ENCODE data around the gene TRAPPC8.
A peak's percentile ranks its signal among the peaks of the same experiment; 100 is the strongest.
"Not testable (repeated sequence)": the region's sequence is repeated elsewhere in the genome, so short reads cannot be mapped to it uniquely, and the experiment has no call there.

Gene TRAPPC8

DNA sequence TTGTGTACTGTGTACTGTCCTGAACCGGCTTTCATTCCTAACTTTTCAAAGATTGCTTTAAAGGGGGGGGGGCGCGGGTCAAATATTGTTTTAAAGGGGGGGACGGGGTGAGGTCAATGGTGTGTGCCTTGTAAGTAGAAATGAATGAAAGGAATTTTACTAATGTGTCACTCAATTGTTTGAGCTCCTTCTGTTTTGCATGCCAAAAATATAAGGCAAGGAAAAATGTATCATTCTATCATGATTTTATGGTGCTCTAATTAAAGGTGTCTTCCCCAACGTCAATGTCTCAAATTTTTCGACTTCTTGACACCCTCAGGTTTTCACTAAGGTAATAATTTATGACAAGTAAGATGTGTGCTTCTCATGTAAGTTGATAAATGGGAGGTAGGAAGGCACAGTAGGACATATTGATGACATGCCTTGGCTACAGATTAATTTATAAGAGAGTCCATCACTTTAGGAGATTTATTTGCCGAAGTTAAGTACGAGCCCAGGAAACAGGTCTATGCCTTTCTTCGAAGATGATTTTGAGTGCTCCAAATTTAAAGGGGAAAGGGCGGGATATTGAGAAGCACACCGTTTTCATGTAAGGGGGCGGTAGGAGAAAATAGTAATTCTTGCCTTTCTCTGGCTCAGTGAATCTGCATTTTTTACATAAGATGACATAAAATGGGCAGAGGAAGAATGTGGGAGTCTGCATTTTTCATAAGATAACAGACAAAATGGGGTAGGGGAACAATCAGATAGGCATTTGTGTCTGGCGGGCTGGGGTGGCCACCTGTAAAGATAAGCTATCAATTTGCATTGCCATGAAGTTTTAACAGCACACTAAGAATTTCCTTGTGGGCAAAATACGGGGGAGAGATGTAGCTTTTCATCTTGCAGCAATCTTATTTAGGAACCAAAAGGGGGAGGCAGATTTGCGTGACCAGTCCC lies 1.2 kb upstream of the TRAPPC8 start:
- peak overlapping the region; percentile 71 for H3K27ac ChIP-seq (ENCODE audit: low read depth, low read length)
- H3K9ac ChIP-seq (ENCODE audit: low read length in 5 of 5) = peak overlapping the region in 4 of 5 donors; percentile 57 to 70 (median 60)

DNA sequence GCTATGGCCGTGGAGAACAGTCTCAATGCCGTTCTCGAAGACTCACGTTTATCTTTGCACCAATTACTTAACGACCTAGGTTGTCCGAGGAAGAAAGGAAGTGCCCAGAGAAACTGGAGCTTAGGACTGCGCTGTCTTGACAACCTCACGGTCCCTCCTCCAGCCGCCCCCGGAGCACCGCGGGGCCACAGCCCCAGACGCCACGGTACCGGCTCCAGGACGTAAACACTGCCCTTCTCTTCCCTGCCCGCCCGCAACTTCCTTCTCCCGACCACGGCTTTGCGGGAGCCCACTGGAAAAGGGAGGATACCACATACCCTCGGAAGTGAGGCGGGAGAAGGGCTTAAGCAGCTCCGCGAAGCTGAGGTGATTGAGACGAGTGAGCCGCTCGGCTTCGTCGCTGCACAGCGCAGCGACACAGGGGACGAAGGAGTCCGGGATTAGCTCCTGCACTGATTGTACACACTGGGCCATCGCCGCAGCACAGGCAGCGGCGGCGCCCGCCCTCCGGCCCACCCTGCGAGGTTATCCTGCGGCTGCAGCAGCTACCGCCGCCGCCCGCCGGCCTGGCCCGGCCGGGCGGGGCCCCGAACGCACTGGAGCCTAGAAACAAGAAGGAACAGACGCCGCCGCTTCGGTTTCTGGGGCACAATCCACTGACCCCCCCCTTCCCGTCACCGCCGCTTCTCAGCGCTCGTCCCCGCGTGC lies 483 bp downstream of the TRAPPC8 start:
- Histone ChIP-seq H3K27me3 (ENCODE audit: control insufficient read depth in 5 of 5, insufficient read depth in 4 of 5, low read length in 5 of 5) (no peaks in the 10 kb centered on the region), H3K9me3 (ENCODE audit: control insufficient read depth in 5 of 5, low read length in 5 of 5) (no peaks in the 10 kb centered on the region), H3K36me3 (ENCODE audit: control insufficient read depth in 5 of 5, insufficient read depth in 5 of 5, low read length in 5 of 5) (no peaks in the 10 kb centered on the region), H3K9ac (ENCODE audit: low read length in 5 of 5) (peak overlapping the region; percentile 86 to 97 (median 94)), H3K4me3 (ENCODE audit: low read depth in 1 of 5, low read length in 5 of 5) (peak overlapping the region; percentile 67 to 99 (median 95)), H3K27ac (ENCODE audit: low read depth, low read length) (peak overlapping the region; percentile 97), H3K4me1 (ENCODE audit: control insufficient read depth in 5 of 5, insufficient read depth in 5 of 5, low read length in 5 of 5) (peaks cover 4 to 31% (median 26%) of the 10 kb centered on the region in 5 donors)

More for the DNA sequence above, 1.2 kb upstream of the TRAPPC8 start:
- no peaks in the 10 kb centered on the region for H3K27me3 ChIP-seq (ENCODE audit: control insufficient read depth in 5 of 5, insufficient read depth in 4 of 5, low read length in 5 of 5)
- H3K36me3 ChIP-seq (ENCODE audit: control insufficient read depth in 5 of 5, insufficient read depth in 5 of 5, low read length in 5 of 5) = no peaks in the 10 kb centered on the region
- peak overlapping the region; percentile 67 to 99 (median 84) for H3K4me3 ChIP-seq (ENCODE audit: low read depth in 1 of 5, low read length in 5 of 5)
- H3K4me1 ChIP-seq (ENCODE audit: control insufficient read depth in 5 of 5, insufficient read depth in 5 of 5, low read length in 5 of 5) = peaks cover 4 to 31% (median 26%) of the 10 kb centered on the region in 5 donors
- no peaks in the 10 kb centered on the region for H3K9me3 ChIP-seq (ENCODE audit: control insufficient read depth in 5 of 5, low read length in 5 of 5)

DNA sequence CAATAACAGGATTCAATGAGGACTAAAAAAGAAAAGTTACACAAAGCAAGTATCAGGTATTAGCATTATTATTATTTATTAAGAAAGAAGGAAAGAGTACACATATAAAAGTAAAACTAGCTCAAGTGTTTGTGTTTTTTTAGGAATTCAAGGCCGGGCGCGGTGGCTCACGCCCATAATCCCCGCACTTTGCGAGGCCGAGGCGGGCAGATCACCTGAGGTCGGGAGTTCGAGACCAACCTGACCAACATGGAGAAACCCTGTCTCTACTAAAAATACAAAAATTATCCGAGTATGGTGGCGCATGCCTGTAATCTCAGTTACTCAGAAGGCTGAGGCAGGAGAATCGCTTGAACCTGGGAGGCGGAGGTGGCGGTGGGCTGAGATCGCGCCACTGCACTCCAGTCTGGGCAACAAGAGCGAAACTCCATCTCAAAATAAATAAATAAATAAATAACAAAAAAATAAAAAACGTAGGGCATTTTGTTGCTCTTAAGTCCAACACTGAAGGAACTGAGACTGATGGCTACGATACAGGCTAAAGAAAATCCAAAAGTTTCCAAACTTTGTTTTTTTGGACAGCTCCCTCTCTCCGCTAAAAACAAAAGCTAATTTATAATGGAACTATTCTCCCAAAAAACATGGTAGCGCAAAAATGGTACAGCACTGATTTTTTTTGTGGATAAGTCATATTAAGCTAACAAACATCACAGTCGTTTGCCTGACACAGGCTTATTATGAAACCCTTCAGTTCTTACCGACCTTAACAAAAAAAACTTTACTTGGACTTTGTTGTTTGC lies 1.7 kb downstream of the TRAPPC8 start:
- H3K27me3 ChIP-seq (ENCODE audit: control insufficient read depth in 5 of 5, insufficient read depth in 4 of 5, low read length in 5 of 5) = no peaks in the 10 kb centered on the region
- peak overlapping the region in 3 of 5 donors; percentile 86 to 97 (median 94) for H3K9ac ChIP-seq (ENCODE audit: low read length in 5 of 5)
- peak overlapping the region in 4 of 5 donors; percentile 67 to 99 (median 90) for H3K4me3 ChIP-seq (ENCODE audit: low read depth in 1 of 5, low read length in 5 of 5)
- no peaks in the 10 kb centered on the region for H3K9me3 ChIP-seq (ENCODE audit: control insufficient read depth in 5 of 5, low read length in 5 of 5)
- no peaks in the 10 kb centered on the region for H3K36me3 ChIP-seq (ENCODE audit: control insufficient read depth in 5 of 5, insufficient read depth in 5 of 5, low read length in 5 of 5)
- peaks cover 4 to 31% (median 26%) of the 10 kb centered on the region in 5 donors for H3K4me1 ChIP-seq (ENCODE audit: control insufficient read depth in 5 of 5, insufficient read depth in 5 of 5, low read length in 5 of 5)
- no peak overlapping the region for H3K27ac ChIP-seq (ENCODE audit: low read depth, low read length)

DNA sequence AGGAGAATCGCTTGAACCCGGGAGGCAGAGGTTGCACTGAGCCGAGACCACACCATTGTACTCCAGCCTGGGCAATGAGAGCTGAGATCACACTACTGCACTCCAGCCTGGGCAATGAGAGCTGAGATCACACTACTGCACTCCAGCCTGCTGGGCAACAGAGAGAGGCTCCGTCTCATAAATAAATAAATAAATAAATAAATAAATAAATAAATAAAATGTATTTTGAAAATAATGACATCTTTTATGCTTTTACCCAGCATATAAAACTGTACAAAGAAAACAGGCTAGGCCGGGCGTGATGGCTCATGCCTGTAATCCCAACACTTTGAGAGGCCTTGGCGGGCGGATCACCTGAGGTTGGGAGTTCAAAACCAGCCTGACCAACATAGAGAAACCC lies 8.2 kb downstream of the TRAPPC8 start:
- H3K4me3 ChIP-seq (ENCODE audit: low read depth in 1 of 5, low read length in 5 of 5); H3K27ac ChIP-seq (ENCODE audit: low read depth, low read length); H3K27me3 ChIP-seq (ENCODE audit: control insufficient read depth in 5 of 5, insufficient read depth in 4 of 5, low read length in 5 of 5); H3K4me1 ChIP-seq (ENCODE audit: control insufficient read depth in 5 of 5, insufficient read depth in 5 of 5, low read length in 5 of 5); H3K9me3 ChIP-seq (ENCODE audit: control insufficient read depth in 5 of 5, low read length in 5 of 5); H3K36me3 ChIP-seq (ENCODE audit: control insufficient read depth in 5 of 5, insufficient read depth in 5 of 5, low read length in 5 of 5); H3K9ac ChIP-seq (ENCODE audit: low read length in 5 of 5): not testable (repeated sequence)

DNA sequence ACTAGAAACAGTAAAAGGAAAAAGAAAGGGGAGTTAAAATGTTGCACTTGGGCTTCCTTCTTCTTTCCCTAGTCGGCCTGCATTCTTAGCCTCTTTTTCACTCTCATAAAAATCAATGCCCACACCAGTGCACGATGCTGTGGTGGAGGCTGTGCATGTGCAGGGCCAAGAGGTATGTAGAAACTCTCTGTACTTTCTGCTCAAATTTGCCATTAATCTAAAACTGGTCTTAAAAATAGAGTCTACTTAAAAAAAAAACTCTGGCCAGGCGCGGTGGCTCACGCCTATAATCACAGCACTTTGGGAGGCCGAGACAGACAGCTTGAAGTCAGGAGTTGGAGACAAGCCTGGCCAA lies 11.1 kb downstream of the TRAPPC8 start:
- peaks cover 0 to 5% (median 0%) of the 10 kb centered on the region in 5 donors for H3K4me1 ChIP-seq (ENCODE audit: control insufficient read depth in 5 of 5, insufficient read depth in 5 of 5, low read length in 5 of 5)
- no peak overlapping the region for H3K9ac ChIP-seq (ENCODE audit: low read length in 5 of 5)
- peaks cover 4 to 19% (median 7%) of the 10 kb centered on the region in 5 donors for H3K36me3 ChIP-seq (ENCODE audit: control insufficient read depth in 5 of 5, insufficient read depth in 5 of 5, low read length in 5 of 5)
- no peak overlapping the region for H3K4me3 ChIP-seq (ENCODE audit: low read depth in 1 of 5, low read length in 5 of 5)
- H3K27me3 ChIP-seq (ENCODE audit: control insufficient read depth in 5 of 5, insufficient read depth in 4 of 5, low read length in 5 of 5) = no peaks in the 10 kb centered on the region
- H3K9me3 ChIP-seq (ENCODE audit: control insufficient read depth in 5 of 5, low read length in 5 of 5) = no peaks in the 10 kb centered on the region
- no peak overlapping the region for H3K27ac ChIP-seq (ENCODE audit: low read depth, low read length)

DNA sequence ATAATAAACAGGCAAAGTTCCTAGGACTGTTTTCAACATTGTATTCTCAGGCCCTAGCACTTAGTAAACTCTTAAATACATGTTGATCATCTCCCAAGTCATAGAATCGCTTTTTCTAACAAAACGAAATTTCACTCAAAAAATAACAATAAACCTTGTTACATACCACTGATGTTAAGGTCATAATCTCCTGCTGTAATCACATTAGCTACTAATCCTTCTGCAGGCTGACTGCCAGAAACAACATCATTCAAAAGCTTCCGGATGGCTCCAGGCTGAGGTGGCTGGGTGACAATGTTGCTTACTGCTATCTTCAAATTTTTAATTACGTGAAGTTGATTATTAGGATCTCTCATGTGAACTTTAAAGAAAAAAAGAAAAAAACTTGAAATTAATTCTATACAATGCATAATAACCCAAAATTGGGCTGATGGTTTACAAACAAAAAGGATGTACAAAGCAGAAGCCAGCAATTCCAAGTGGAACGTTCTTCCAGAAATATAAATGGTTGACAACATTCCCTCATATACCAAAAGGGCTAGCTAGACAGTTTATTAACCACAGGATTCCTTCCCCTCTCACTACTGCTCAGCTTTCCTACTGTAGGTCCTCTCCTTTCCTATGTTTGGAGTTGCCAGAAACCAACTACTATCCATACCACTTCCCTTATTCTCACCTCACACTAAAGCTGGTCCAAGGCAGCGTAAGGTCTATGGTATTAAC lies 11.6 kb downstream of the TRAPPC8 start:
- Histone ChIP-seq H3K4me1 (ENCODE audit: control insufficient read depth in 5 of 5, insufficient read depth in 5 of 5, low read length in 5 of 5) (peaks cover 0 to 5% (median 0%) of the 10 kb centered on the region in 5 donors), H3K27ac (ENCODE audit: low read depth, low read length) (no peak overlapping the region), H3K9ac (ENCODE audit: low read length in 5 of 5) (no peak overlapping the region), H3K27me3 (ENCODE audit: control insufficient read depth in 5 of 5, insufficient read depth in 4 of 5, low read length in 5 of 5) (no peaks in the 10 kb centered on the region), H3K4me3 (ENCODE audit: low read depth in 1 of 5, low read length in 5 of 5) (no peak overlapping the region), H3K9me3 (ENCODE audit: control insufficient read depth in 5 of 5, low read length in 5 of 5) (no peaks in the 10 kb centered on the region), H3K36me3 (ENCODE audit: control insufficient read depth in 5 of 5, insufficient read depth in 5 of 5, low read length in 5 of 5) (peaks cover 8 to 22% (median 9%) of the 10 kb centered on the region in 5 donors)

DNA sequence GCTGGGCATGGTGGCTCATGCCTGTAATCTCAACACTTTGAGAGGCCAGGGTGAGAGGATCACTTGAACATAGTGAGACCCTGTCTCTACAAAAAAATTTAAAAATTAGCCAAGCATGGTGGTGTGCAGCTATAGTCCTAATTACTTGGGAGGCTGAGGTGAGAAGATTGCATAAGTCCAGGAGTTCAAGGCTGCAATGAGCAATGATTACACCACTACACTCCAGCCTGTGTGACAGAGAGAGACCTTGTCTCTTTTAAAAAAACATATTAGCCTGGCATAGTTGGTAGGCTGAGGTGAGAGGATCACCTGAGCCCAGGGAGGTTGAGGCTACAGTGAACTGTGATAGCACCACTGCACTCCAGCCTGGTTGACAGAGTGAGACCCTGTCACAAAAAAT lies 13.7 kb downstream of the TRAPPC8 start:
- Histone ChIP-seq H3K36me3 (ENCODE audit: control insufficient read depth in 5 of 5, insufficient read depth in 5 of 5, low read length in 5 of 5) (peaks cover 8 to 26% (median 12%) of the 10 kb centered on the region in 5 donors), H3K4me3 (ENCODE audit: low read depth in 1 of 5, low read length in 5 of 5) (no peak overlapping the region), H3K9me3 (ENCODE audit: control insufficient read depth in 5 of 5, low read length in 5 of 5) (no peaks in the 10 kb centered on the region), H3K9ac (ENCODE audit: low read length in 5 of 5) (no peak overlapping the region), H3K27me3 (ENCODE audit: control insufficient read depth in 5 of 5, insufficient read depth in 4 of 5, low read length in 5 of 5) (no peaks in the 10 kb centered on the region), H3K4me1 (ENCODE audit: control insufficient read depth in 5 of 5, insufficient read depth in 5 of 5, low read length in 5 of 5) (peaks cover 0 to 5% (median 0%) of the 10 kb centered on the region in 5 donors), H3K27ac (ENCODE audit: low read depth, low read length) (no peak overlapping the region)

DNA sequence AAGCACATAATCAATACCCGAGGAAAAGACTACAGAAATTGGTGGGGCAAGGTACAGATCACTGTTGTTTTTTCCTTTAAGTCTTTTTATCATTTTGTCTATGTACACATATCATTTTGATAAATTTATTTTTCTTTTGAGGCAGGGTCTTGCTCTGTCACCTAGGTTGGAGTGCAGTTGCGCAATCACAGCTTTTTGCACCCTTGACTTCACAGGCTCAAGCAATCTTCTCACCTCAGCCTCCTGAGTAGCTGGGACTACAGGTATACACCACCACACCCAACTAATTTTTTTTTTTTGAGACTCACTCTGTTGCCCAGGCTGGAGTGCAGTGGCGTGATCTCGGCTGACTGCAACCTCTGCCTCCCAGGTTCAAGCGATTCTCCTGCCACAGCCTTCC lies 15.9 kb downstream of the TRAPPC8 start:
- not testable (repeated sequence) for H3K27me3 ChIP-seq (ENCODE audit: control insufficient read depth in 5 of 5, insufficient read depth in 4 of 5, low read length in 5 of 5); H3K4me3 ChIP-seq (ENCODE audit: low read depth in 1 of 5, low read length in 5 of 5); H3K27ac ChIP-seq (ENCODE audit: low read depth, low read length); H3K9ac ChIP-seq (ENCODE audit: low read length in 5 of 5); H3K4me1 ChIP-seq (ENCODE audit: control insufficient read depth in 5 of 5, insufficient read depth in 5 of 5, low read length in 5 of 5); H3K9me3 ChIP-seq (ENCODE audit: control insufficient read depth in 5 of 5, low read length in 5 of 5)
- H3K36me3 ChIP-seq (ENCODE audit: control insufficient read depth in 5 of 5, insufficient read depth in 5 of 5, low read length in 5 of 5) = peaks cover 8 to 35% (median 18%) of the 10 kb centered on the region in 5 donors

DNA sequence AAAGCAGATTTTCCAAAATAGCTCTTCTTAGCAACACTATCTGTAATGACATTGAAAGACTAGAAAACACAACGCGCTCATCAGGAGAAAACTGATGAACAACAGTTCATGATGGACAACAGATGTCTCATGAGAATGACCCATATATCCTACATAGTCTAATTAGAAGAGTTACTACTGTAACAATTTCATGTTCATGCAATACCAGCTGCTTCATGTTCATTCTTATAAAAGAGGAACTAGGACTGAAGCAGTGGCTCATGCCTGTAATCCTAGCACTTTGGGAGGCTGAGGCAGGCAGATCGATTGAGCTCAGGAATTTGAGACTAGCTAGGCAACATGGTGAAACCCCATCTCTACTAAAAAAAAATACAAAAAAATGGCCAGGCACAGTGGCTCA lies 22.7 kb downstream of the TRAPPC8 start:
- Histone ChIP-seq H3K27ac (ENCODE audit: low read depth, low read length) (no peak overlapping the region), H3K36me3 (ENCODE audit: control insufficient read depth in 5 of 5, insufficient read depth in 5 of 5, low read length in 5 of 5) (peaks cover 0 to 21% (median 10%) of the 10 kb centered on the region in 5 donors)

More for the DNA sequence above, 22.7 kb downstream of the TRAPPC8 start:
- no peak overlapping the region for H3K4me3 ChIP-seq (ENCODE audit: low read depth in 1 of 5, low read length in 5 of 5)
- no peaks in the 10 kb centered on the region for H3K4me1 ChIP-seq (ENCODE audit: control insufficient read depth in 5 of 5, insufficient read depth in 5 of 5, low read length in 5 of 5)
- H3K9ac ChIP-seq (ENCODE audit: low read length in 5 of 5) = no peak overlapping the region
- H3K9me3 ChIP-seq (ENCODE audit: control insufficient read depth in 5 of 5, low read length in 5 of 5) = no peaks in the 10 kb centered on the region
- H3K27me3 ChIP-seq (ENCODE audit: control insufficient read depth in 5 of 5, insufficient read depth in 4 of 5, low read length in 5 of 5) = no peaks in the 10 kb centered on the region
